IMR-90 (cell line): ENCODE data around the gene AKNA. TPM values are rescaled to one million over a fixed set of nuclear protein-coding genes. Genes with fewer than 3 reads are reported as not detected.
A peak's percentile ranks its signal among the peaks of the same experiment; 100 is the strongest.

Source experiments
- ATAC-seq: fragments of 200-7000 bp; cut with Tn5 transposase; 2 replicates; pipeline ENCODE4 v1.9.1; 2020; ENCODE audit warnings: low read depth, mild to moderate bottlenecking, moderate library complexity
- BruUV-seq: library from RNA; stranded (reverse); fragments of 400-500 nt; replicated peaks from 2 replicates; lab custom pipeline; 2021; lab: Mats Ljungman, UMichigan
- CTCF ChIA-PET: fragments of 300-600 bp; formaldehyde crosslinking; extraction: SDS; loops from one replicate; lab custom pipeline; 2021; ENCODE audit warnings: antibody characterized with exemption; lab: Yijun Ruan, JAX
- POLR2A ChIA-PET: fragments of 300-600 bp; sonication (Branson Sonifier 250); formaldehyde crosslinking; loops from one replicate; lab custom pipeline; 2022; ENCODE audit warnings: antibody characterized with exemption; ENCODE audit not compliant: unreplicated experiment; lab: Charles Lee
- DNase-seq: peaks from one replicate; pipeline ENCODE4 v3.0.0; 2013
- H2AFZ ChIP-seq: replicated peaks from 2 replicates; pipeline ENCODE3; 2013; ENCODE audit warnings: low read length, mild to moderate bottlenecking; ENCODE audit not compliant: poor library complexity
- H2AK5ac ChIP-seq: 2 replicates; pipeline ENCODE4 v1.6.1; 2013; ENCODE audit warnings: low read depth, low read length, inconsistent platforms
- H2AK9ac ChIP-seq: replicated peaks from 2 replicates; pipeline ENCODE3; 2013; ENCODE audit warnings: mild to moderate bottlenecking, low read depth, low read length, moderate library complexity; ENCODE audit not compliant: poor library complexity
- H2BK120ac ChIP-seq: 2 replicates; pipeline ENCODE4 v1.6.1; 2013; ENCODE audit warnings: low read depth, low read length, inconsistent platforms
- H2BK15ac ChIP-seq: 3 replicates; pipeline ENCODE4 v1.6.1; 2013; ENCODE audit warnings: low read depth, low read length, inconsistent platforms
- H2BK20ac ChIP-seq: 2 replicates; pipeline ENCODE4 v1.6.1; 2013; ENCODE audit warnings: low read depth, mild to moderate bottlenecking, inconsistent platforms, low read length, moderate library complexity
- H2BK5ac ChIP-seq: 2 replicates; pipeline ENCODE4 v1.6.1; 2013; ENCODE audit warnings: mild to moderate bottlenecking, low read depth, low read length, inconsistent platforms; ENCODE audit not compliant: poor library complexity, severe bottlenecking
- H3K14ac ChIP-seq: replicated peaks from 2 replicates; pipeline ENCODE4 v1.6.1; 2013; ENCODE audit warnings: low read depth, low read length, inconsistent platforms
- H3K18ac ChIP-seq: 2 replicates; pipeline ENCODE4 v1.6.1; 2013; ENCODE audit warnings: low read depth, low read length, control low read depth
- H3K23ac ChIP-seq: 2 replicates; pipeline ENCODE4 v1.6.1; 2013; ENCODE audit warnings: low read depth, low read length, inconsistent platforms
- H3K27ac ChIP-seq: 2 replicates; pipeline ENCODE4 v1.5.1; 2013; ENCODE audit warnings: mild to moderate bottlenecking, control low read depth, low read length; ENCODE audit not compliant: insufficient read depth
- H3K27me3 ChIP-seq: 2 replicates; pipeline ENCODE4 v1.6.1; 2013; ENCODE audit warnings: low read length; ENCODE audit not compliant: control insufficient read depth, insufficient read depth
- H3K36me3 ChIP-seq: 2 replicates; pipeline ENCODE4 v1.6.1; 2013; ENCODE audit warnings: low read length, mixed read lengths; ENCODE audit not compliant: control insufficient read depth, insufficient read depth
- H3K4ac ChIP-seq: 2 replicates; pipeline ENCODE4 v1.6.1; 2013; ENCODE audit warnings: low read depth, low read length, inconsistent platforms
- H3K4me1 ChIP-seq: 2 replicates; pipeline ENCODE4 v1.6.1; 2013; ENCODE audit warnings: low read length, mixed read lengths; ENCODE audit not compliant: control insufficient read depth, insufficient read depth
- H3K4me2 ChIP-seq: 2 replicates; pipeline ENCODE4 v1.6.1; 2013; ENCODE audit warnings: low read depth, mild to moderate bottlenecking, control low read depth, low read length, moderate library complexity
- H3K4me3 ChIP-seq: 2 replicates; pipeline ENCODE4 v1.5.1; 2013; ENCODE audit warnings: low read depth, mild to moderate bottlenecking, control low read depth, low read length, moderate library complexity; ENCODE audit not compliant: insufficient read depth
- H3K56ac ChIP-seq: 2 replicates; pipeline ENCODE4 v1.6.1; 2013; ENCODE audit warnings: low read length, inconsistent platforms; ENCODE audit not compliant: insufficient read depth; ENCODE audit errors: extremely low read depth
- H3K79me1 ChIP-seq, 2 experiments: 2 replicates each; pipeline ENCODE4 v1.6.1; 2013; ENCODE audit warnings: low read length in 2 of 2, inconsistent platforms in 1 of 2, low read depth in 1 of 2
- H3K9ac ChIP-seq: 2 replicates; pipeline ENCODE4 v1.6.1; 2013; ENCODE audit warnings: low read depth, low read length, control low read depth
- H3K9me1 ChIP-seq: 2 replicates; pipeline ENCODE4 v1.6.1; 2013; ENCODE audit warnings: low read length, inconsistent platforms; ENCODE audit not compliant: insufficient read depth
- H3K9me3 ChIP-seq: 2 replicates; pipeline ENCODE4 v1.6.1; 2013; ENCODE audit warnings: low read length; ENCODE audit not compliant: control insufficient read depth, insufficient read depth
- H4K20me1 ChIP-seq: 2 replicates; pipeline ENCODE4 v1.6.1; 2013; ENCODE audit warnings: low read length, inconsistent platforms; ENCODE audit not compliant: insufficient read depth
- H4K5ac ChIP-seq: 2 replicates; pipeline ENCODE4 v1.6.1; 2013; ENCODE audit warnings: mild to moderate bottlenecking, low read depth, low read length, control low read depth
- H4K8ac ChIP-seq, 2 experiments: 2 replicates each; pipeline ENCODE4 v1.6.1; 2013; ENCODE audit warnings: low read depth in 2 of 2, low read length in 2 of 2, control low read depth in 1 of 2, inconsistent platforms in 1 of 2
- H4K91ac ChIP-seq: 2 replicates; pipeline ENCODE4 v1.6.1; 2013; ENCODE audit warnings: low read depth, low read length, inconsistent platforms; ENCODE audit not compliant: insufficient read depth
- BHLHE40 ChIP-seq: fragments of 150-350 bp; IDR thresholded peaks from 2 replicates; pipeline ENCODE4 v1.6.1; 2016; ENCODE audit warnings: mild to moderate bottlenecking, low read depth, low read length
- CEBPB ChIP-seq: IDR thresholded peaks from 2 replicates; pipeline ENCODE4 v1.6.1; 2012; ENCODE audit warnings: low read depth, low read length, improper control_type of control experiment
- FOS ChIP-seq: fragments of 150-350 bp; IDR thresholded peaks from 2 replicates; pipeline ENCODE4 v1.6.1; 2016; ENCODE audit warnings: low read depth, low read length
- MAFK ChIP-seq: IDR thresholded peaks from 2 replicates; pipeline ENCODE4 v1.6.1; 2012; ENCODE audit warnings: low read depth, low read length, improper control_type of control experiment
- MAZ ChIP-seq: IDR thresholded peaks from 2 replicates; pipeline ENCODE4 v1.6.1; 2012; ENCODE audit warnings: low read depth, mild to moderate bottlenecking, low read length, improper control_type of control experiment, moderate library complexity, borderline replicate concordance
- NFE2L2 ChIP-seq: fragments of 150-350 bp; IDR thresholded peaks from 2 replicates; pipeline ENCODE4 v1.6.1; 2016; ENCODE audit warnings: low read depth, mild to moderate bottlenecking, low read length
- POLR2A ChIP-seq: IDR thresholded peaks from 2 replicates; pipeline ENCODE4 v1.6.1; 2012; ENCODE audit warnings: mild to moderate bottlenecking, low read depth, low read length
- RAD21 ChIP-seq: IDR thresholded peaks from 2 replicates; pipeline ENCODE4 v1.6.1; 2012; ENCODE audit warnings: low read length, improper control_type of control experiment
- RFX5 ChIP-seq: IDR thresholded peaks from 2 replicates; pipeline ENCODE4 v1.8.0; 2012; ENCODE audit warnings: low read depth, mild to moderate bottlenecking, low read length, moderate library complexity
- WGBS, 2 experiments: methylation state at CpG; one replicate each; pipeline versions ENCODE4 v1.1.5 to v1.1.7; 2013; ENCODE audit warnings: missing lambda C conversion rate in 2 of 2; ENCODE audit not compliant: insufficient read length in 1 of 2; ENCODE audit errors: extremely low coverage in 2 of 2; 5-methylcytosine and 5-hydroxymethylcytosine counted together
- dilution Hi-C: fragments of 300-500 bp; cut with HindIII; formaldehyde crosslinking; loops from one replicate; pipeline ENCODE4 v1.14.3; 2018; ENCODE audit warnings: low sequenced_read_pairs; ENCODE audit not compliant: unreplicated experiment
- in situ Hi-C: fragments of 300-500 bp; cut with MboI; formaldehyde crosslinking; loops from 3 replicates; pipeline ENCODE4 v1.14.3; 2019; ENCODE audit warnings: low sequenced_read_pairs, inconsistent platforms, mixed read lengths
- intact Hi-C: fragments of 100-400 bp; cut with micrococcal nuclease; formaldehyde crosslinking; loops from 2 replicates; pipeline ENCODE4 v1.10.0; 2022
- polyA plus RNA-seq, 3 experiments: library from polyadenylated mRNA; depleted of rRNA; stranded (reverse); fragments of >200 nt; gene quantifications; 2 replicates each; pipeline ENCODE4 v1.2.3, GENCODE V29; 2012; ENCODE audit warnings: low replicate concordance in 1 of 3
- total RNA-seq: library from RNA; depleted of rRNA; stranded (reverse); fragments of >200 nt; gene quantifications from 2 replicates; pipeline ENCODE4 v1.2.3, GENCODE V29; 2012
- TF ChIP-seq, protein P1 (sequence below): fragments of 150-350 bp; IDR thresholded peaks from 2 replicates; pipeline ENCODE4 v1.6.1; 2016; ENCODE audit warnings: low read depth, mild to moderate bottlenecking, low read length, moderate library complexity, borderline replicate concordance

Gene AKNA
- total and polyA plus RNA-seq, 2 of the 4 experiments (the other 2 are of a cell fraction) = 2.7 to 7.3 TPM

DNA sequence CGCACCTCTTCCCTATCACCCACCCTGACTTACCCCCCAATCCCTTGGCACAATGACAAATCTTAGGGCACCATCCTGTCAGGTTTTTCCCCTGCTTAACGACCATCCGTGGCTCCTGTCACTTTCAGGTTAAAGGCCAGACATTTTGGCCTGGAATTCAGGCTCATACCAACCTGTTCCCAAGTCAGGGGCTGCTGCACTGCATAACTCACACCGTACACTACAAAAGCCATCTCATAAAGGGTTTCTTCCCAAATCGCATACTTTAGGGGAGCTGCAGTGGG, 7.5 kb upstream of the AKNA start:
- TF ChIP-seq, protein P1, sequence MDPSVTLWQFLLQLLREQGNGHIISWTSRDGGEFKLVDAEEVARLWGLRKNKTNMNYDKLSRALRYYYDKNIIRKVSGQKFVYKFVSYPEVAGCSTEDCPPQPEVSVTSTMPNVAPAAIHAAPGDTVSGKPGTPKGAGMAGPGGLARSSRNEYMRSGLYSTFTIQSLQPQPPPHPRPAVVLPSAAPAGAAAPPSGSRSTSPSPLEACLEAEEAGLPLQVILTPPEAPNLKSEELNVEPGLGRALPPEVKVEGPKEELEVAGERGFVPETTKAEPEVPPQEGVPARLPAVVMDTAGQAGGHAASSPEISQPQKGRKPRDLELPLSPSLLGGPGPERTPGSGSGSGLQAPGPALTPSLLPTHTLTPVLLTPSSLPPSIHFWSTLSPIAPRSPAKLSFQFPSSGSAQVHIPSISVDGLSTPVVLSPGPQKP = no peak
- no peak for TF ChIP-seq FOS
- TF ChIP-seq MAZ = no peak
- no peak for TF ChIP-seq POLR2A
- no peak for TF ChIP-seq CEBPB
- no peak for TF ChIP-seq MAFK
- TF ChIP-seq NFE2L2 = no peak
- TF ChIP-seq RAD21 = no peak
- TF ChIP-seq RFX5 = no peak
- no peak for TF ChIP-seq BHLHE40
- no TSS peak for BruUV-seq
- in situ Hi-C loops (no loop called here), dilution Hi-C loops (no loop called here), intact Hi-C loops (no loop called here)
- no peak overlapping the region for H3K56ac ChIP-seq
- no peak overlapping the region for H3K23ac ChIP-seq
- no peak overlapping the region; the same call in 1 of the 2 replicates for H3K4me2 ChIP-seq
- no peak overlapping the region for H2BK120ac ChIP-seq
- ATAC-seq = no peak
- H2AK5ac ChIP-seq = peak overlapping the region; percentile 15; the same call in 1 of the 2 replicates
- no peaks in the 10 kb centered on the region for H3K27me3 ChIP-seq
- 0 out of 2 replicates have a peak overlapping the region, but pooled peaks have one; percentile 14 for H2BK20ac ChIP-seq
- peak overlapping the region in 1 of 2 experiments; percentile 19; a peak in 1 of 4 replicates for H4K8ac ChIP-seq
- ChIA-PET CTCF (interaction anchor here (2.1 kb wide), 1 partner anchor 313 kb away, joined by 6 read pairs; no protein-coding TSS in a partner anchor), POLR2A (no interaction called here)
- no peak overlapping the region for H2BK5ac ChIP-seq
- H3K79me1 ChIP-seq = peaks cover 3 to 9% of the 10 kb centered on the region in 2 experiments; a peak in 1 of 4 replicates
- H3K9me1 ChIP-seq = no peaks in the 10 kb centered on the region
- 34% methylated on average over 4 of the region's 5 CpGs; no CpG with 5 or more reads in 1 of the 2 experiments for WGBS, 2 experiments
- peak overlapping the region; percentile 4; the same call in 1 of the 2 replicates for H3K27ac ChIP-seq
- H2AFZ ChIP-seq = no peak overlapping the region
- H4K91ac ChIP-seq = no peak overlapping the region
- no peak overlapping the region; the same call in 1 of the 2 replicates for H4K5ac ChIP-seq
- no peak overlapping the region for H3K4me3 ChIP-seq
- no peaks in the 10 kb centered on the region for H4K20me1 ChIP-seq
- no peak overlapping the region; the same call in 1 of the 2 replicates for H3K18ac ChIP-seq
- H3K4me1 ChIP-seq = peaks cover 8% of the 10 kb centered on the region; the same call in 1 of the 2 replicates
- H3K36me3 ChIP-seq = no peaks in the 10 kb centered on the region
- no peaks in the 10 kb centered on the region for H3K9me3 ChIP-seq
- no peak overlapping the region for H2BK15ac ChIP-seq
- H3K4ac ChIP-seq = peak overlapping the region; percentile 15; the same call in 1 of the 2 replicates
- no peak for DNase-seq
- peak overlapping the region; percentile 12; the same call in 1 of the 2 replicates for H3K9ac ChIP-seq
- H3K14ac ChIP-seq = no peak overlapping the region
- peak overlapping the region; percentile 31 for H2AK9ac ChIP-seq
